GM18517 (cell line): Measurements from ENCODE around the gene VWDE.
"Not testable (repeated sequence)": the region's sequence is repeated elsewhere in the genome, so short reads cannot be mapped to it uniquely, and the experiment has no call there.

Experiments used
- ATAC-seq: cut with Tn5 transposase; IDR thresholded peaks from one replicate; pipeline ENCODE4 v1.9.1; 2021; ENCODE audit warnings: mild to moderate bottlenecking, moderate library complexity; ENCODE audit not compliant: unreplicated experiment

The VWDE gene

GRCh38 chr7:12402365-12402725 is 1.3 kb downstream of the VWDE start:
- ATAC-seq, result no peak

GRCh38 chr7:12401538-12402364 is 1.9 kb downstream of the VWDE start:
- ATAC-seq, result no peak

GRCh38 chr7:12398186-12398585 is 5.5 kb downstream of the VWDE start:
- no peak for ATAC-seq

- no peak for ATAC-seq
Observed at GRCh38 chr7:12397671-12398070, 6.0 kb downstream of the VWDE start.

GRCh38 chr7:12396670-12397069 is 7.0 kb downstream of the VWDE start:
- not testable (repeated sequence) for ATAC-seq

GRCh38 chr7:12391922-12392615 is 11.6 kb downstream of the VWDE start:
- no peak for ATAC-seq

- ATAC-seq, result peak; percentile 97
Observed at GRCh38 chr7:12389089-12389700, 14.5 kb downstream of the VWDE start.

GRCh38 chr7:12386313-12386740 is 17.3 kb downstream of the VWDE start:
- no peak for ATAC-seq

GRCh38 chr7:12385364-12385786 is 18.3 kb downstream of the VWDE start:
- no peak for ATAC-seq

- no peak for ATAC-seq
Observed at GRCh38 chr7:12383377-12383776, 20.3 kb downstream of the VWDE start.

- no peak for ATAC-seq
Observed at GRCh38 chr7:12378389-12378788, 25.3 kb downstream of the VWDE start.

GRCh38 chr7:12377406-12377805 is 26.3 kb downstream of the VWDE start:
- no peak for ATAC-seq

GRCh38 chr7:12373580-12374263 is 29.9 kb downstream of the VWDE start:
- ATAC-seq, result no peak

GRCh38 chr7:12370249-12370648 is 33.4 kb downstream of the VWDE start:
- no peak for ATAC-seq

GRCh38 chr7:12369756-12370155 is 33.9 kb downstream of the VWDE start:
- ATAC-seq, result no peak

- ATAC-seq, result no peak
Observed at GRCh38 chr7:12369072-12369471, 34.6 kb downstream of the VWDE start.

- no peak for ATAC-seq
Observed at GRCh38 chr7:12360948-12361347, 42.7 kb downstream of the VWDE start.

GRCh38 chr7:12358694-12359093 is 45.0 kb downstream of the VWDE start:
- no peak for ATAC-seq

- peak; percentile 86 for ATAC-seq
Observed at GRCh38 chr7:12357508-12357907, 46.2 kb downstream of the VWDE start.

GRCh38 chr7:12351843-12352242 is 51.8 kb downstream of the VWDE start:
- ATAC-seq, result no peak

GRCh38 chr7:12350971-12351370 is 52.7 kb downstream of the VWDE start:
- ATAC-seq, result no peak
